GM23338 (cell line): ENCODE data around the gene FBXL19. TPM values are rescaled to one million over a fixed set of nuclear protein-coding genes. Genes with fewer than 3 reads are reported as not detected.
A peak's percentile ranks its signal among the peaks of the same experiment; 100 is the strongest.

ENCODE experiments used
- ATAC-seq: fragments of 200-7000 bp; cut with Tn5 transposase; 3 replicates; pipeline ENCODE4 v1.9.1; 2020
- DNase-seq: peaks from one replicate; pipeline ENCODE4 v3.0.0-alpha.2; 2015; ENCODE audit warnings: low spot score
- H2AFZ ChIP-seq: fragments of 200-600 bp; sonication (generic); 2 replicates; pipeline ENCODE4 v1.8.0; 2016; ENCODE audit warnings: antibody characterized with exemption, mild to moderate bottlenecking, moderate library complexity
- H3F3A ChIP-seq: fragments of 200-600 bp; sonication (generic); replicated peaks from 2 replicates; pipeline ENCODE4 v1.8.0; 2017; ENCODE audit warnings: antibody characterized with exemption, mixed run types, low read depth
- H3K27ac ChIP-seq: fragments of 200-600 bp; sonication (generic); 2 replicates; pipeline ENCODE4 v1.6.1; 2016; ENCODE audit warnings: low read depth
- H3K27me3 ChIP-seq: fragments of 200-600 bp; sonication (generic); 2 replicates; pipeline ENCODE4 v1.8.0; 2016; ENCODE audit warnings: mild to moderate bottlenecking, mixed run types, moderate library complexity; ENCODE audit not compliant: insufficient read depth
- H3K36me3 ChIP-seq: fragments of 200-600 bp; sonication (generic); 2 replicates; pipeline ENCODE4 v1.8.0; 2016; ENCODE audit warnings: mild to moderate bottlenecking; ENCODE audit not compliant: insufficient read depth
- H3K4me1 ChIP-seq: fragments of 200-600 bp; sonication (generic); 2 replicates; pipeline ENCODE4 v1.8.0; 2016; ENCODE audit warnings: mild to moderate bottlenecking, moderate library complexity; ENCODE audit not compliant: insufficient read depth
- H3K4me2 ChIP-seq: fragments of 200-600 bp; sonication (generic); 2 replicates; pipeline ENCODE4 v1.7.1; 2017; ENCODE audit warnings: mixed run types
- H3K4me3 ChIP-seq: fragments of 200-600 bp; sonication (generic); 2 replicates; pipeline ENCODE4 v1.6.1; 2016; ENCODE audit warnings: mixed run types
- H3K79me2 ChIP-seq: fragments of 200-600 bp; sonication (generic); replicated peaks from 2 replicates; pipeline ENCODE4 v1.8.0; 2017; ENCODE audit warnings: mild to moderate bottlenecking; ENCODE audit not compliant: insufficient read depth
- H3K9me2 ChIP-seq: fragments of 200-600 bp; sonication (generic); 2 replicates; pipeline ENCODE4 v1.8.0; 2017; ENCODE audit not compliant: insufficient read depth
- H4K20me1 ChIP-seq: fragments of 200-600 bp; sonication (generic); replicated peaks from 2 replicates; pipeline ENCODE4 v1.8.0; 2017; ENCODE audit warnings: mild to moderate bottlenecking; ENCODE audit not compliant: insufficient read depth
- H3K27ac Mint-ChIP-seq: 2 replicates; pipeline ENCODE4 v1.8.0; 2020; ENCODE audit warnings: inconsistent platforms, mild to moderate bottlenecking, moderate library complexity, mixed read lengths
- H3K27me3 Mint-ChIP-seq: 3 replicates; pipeline ENCODE4 v1.8.0; 2022; ENCODE audit warnings: low read depth, mild to moderate bottlenecking, moderate library complexity, mixed read lengths, inconsistent platforms; ENCODE audit not compliant: insufficient read depth, poor library complexity
- H3K36me3 Mint-ChIP-seq: 3 replicates; pipeline ENCODE4 v1.8.0; 2021; ENCODE audit warnings: low read depth, mild to moderate bottlenecking, inconsistent platforms, moderate library complexity, mixed read lengths
- H3K4me1 Mint-ChIP-seq: 3 replicates; pipeline ENCODE4 v1.8.0; 2020; ENCODE audit warnings: mild to moderate bottlenecking, inconsistent platforms, mixed read lengths
- H3K4me3 Mint-ChIP-seq: 3 replicates; pipeline ENCODE4 v1.8.0; 2021; ENCODE audit warnings: moderate library complexity, mild to moderate bottlenecking, inconsistent platforms, mixed read lengths
- H3K9me3 Mint-ChIP-seq: 3 replicates; pipeline ENCODE4 v1.8.0; 2020; ENCODE audit warnings: moderate library complexity, mild to moderate bottlenecking, inconsistent platforms, mixed read lengths
- CREB1 ChIP-seq: fragments of 250-450 bp; sonication (Bioruptor Pico); IDR thresholded peaks from 2 replicates; pipeline ENCODE4 v1.5.0; 2020; ENCODE audit warnings: low read depth, mild to moderate bottlenecking, moderate library complexity
- CTCF ChIP-seq, 2 experiments: fragments of 200-600 bp in 1 of 2; sonication (generic) in 1 of 2; conservative IDR thresholded peaks; 2 replicates each; pipeline versions ENCODE4 v1.5.1 to v1.6.1; 2016 to 2017; ENCODE audit warnings: antibody characterized with exemption in 2 of 2, low read depth in 2 of 2, mild to moderate bottlenecking in 2 of 2, moderate library complexity in 1 of 2
- ETS1 ChIP-seq: IDR thresholded peaks from 2 replicates; pipeline ENCODE4 v1.6.1; 2016; ENCODE audit warnings: antibody characterized with exemption
- EZH2 ChIP-seq: fragments of 200-600 bp; sonication (generic); IDR thresholded peaks from one replicate; pipeline ENCODE4 v1.8.0; 2017; ENCODE audit warnings: antibody characterized with exemption, mild to moderate bottlenecking, low read depth; ENCODE audit not compliant: unreplicated experiment
- EZH2phosphoT487 ChIP-seq: fragments of 200-600 bp; sonication (generic); IDR thresholded peaks from one replicate; pipeline ENCODE4 v1.8.1; 2018; ENCODE audit warnings: antibody characterized with exemption; ENCODE audit not compliant: unreplicated experiment
- JUNB ChIP-seq: IDR thresholded peaks from one replicate; pipeline ENCODE4 v1.6.1; 2016; ENCODE audit warnings: antibody characterized with exemption; ENCODE audit not compliant: unreplicated experiment
- NANOG ChIP-seq: IDR thresholded peaks from 2 replicates; pipeline ENCODE4 v1.6.1; 2016; ENCODE audit warnings: antibody characterized with exemption, borderline replicate concordance
- POLR2AphosphoS5 ChIP-seq: IDR thresholded peaks from 2 replicates; pipeline ENCODE4 v1.6.1; 2016; ENCODE audit warnings: antibody characterized with exemption, low read depth
- REST ChIP-seq: IDR thresholded peaks from one replicate; pipeline ENCODE4 v1.6.1; 2018; ENCODE audit warnings: antibody characterized with exemption; ENCODE audit not compliant: unreplicated experiment
- STAT1 ChIP-seq: IDR thresholded peaks from one replicate; pipeline ENCODE4 v1.6.1; 2016; ENCODE audit warnings: antibody characterized with exemption; ENCODE audit not compliant: unreplicated experiment
- ZNF114 ChIP-seq: fragments of 250-450 bp; sonication (Bioruptor Pico); IDR thresholded peaks from 2 replicates; pipeline ENCODE4 v1.5.0; 2020; ENCODE audit warnings: mild to moderate bottlenecking, moderate library complexity
- ZNF331 ChIP-seq: fragments of 250-450 bp; sonication (Bioruptor Pico); IDR thresholded peaks from 2 replicates; pipeline ENCODE4 v1.5.0; 2020; ENCODE audit warnings: low read depth, mild to moderate bottlenecking, moderate library complexity
- ZNF462 ChIP-seq: fragments of 250-450 bp; sonication (Bioruptor Pico); IDR thresholded peaks from 2 replicates; pipeline ENCODE4 v1.5.0; 2020; ENCODE audit warnings: mild to moderate bottlenecking, moderate library complexity
- polyA plus RNA-seq: library from polyadenylated mRNA; unstranded; fragments of >200 nt; fragmentation: Nextera tagmentation; extraction: Ambion mirVana; gene quantifications from 2 replicates; pipeline ENCODE4 v1.2.1, GENCODE V29; 2016
- total RNA-seq: library from RNA; depleted of rRNA; stranded (reverse); fragments of >200 nt; shearing (Covaris generic); gene quantifications from 2 replicates; pipeline ENCODE4 v1.2.3, GENCODE V29; 2014

The FBXL19 gene
- total and polyA plus RNA-seq, 2 experiments from 2014 or later: 12.5 to 71.5 TPM

GRCh38 chr16:30892670-30893416, 30.5 kb upstream of the FBXL19 start:
- Histone ChIP-seq H3K4me2 (peak overlapping the region; percentile 94), H2AFZ (no peak overlapping the region), H3K79me2 (no peaks in the 10 kb centered on the region), H3K27me3 (peaks cover 10% of the 10 kb centered on the region), H3K9me2 (no peaks in the 10 kb centered on the region), H3K36me3 (no peaks in the 10 kb centered on the region), H3K27ac (no peak overlapping the region), H3K4me3 (peak overlapping the region; percentile 76), H3K4me1 (peaks cover 25% of the 10 kb centered on the region), H4K20me1 (no peaks in the 10 kb centered on the region), H3F3A (peaks cover 25% of the 10 kb centered on the region)
- Mint-ChIP-seq H3K4me3 (peak overlapping the region; percentile 72), H3K27me3 (peaks cover 21% of the 10 kb centered on the region), H3K36me3 (peaks cover 16% of the 10 kb centered on the region), H3K27ac (no peak overlapping the region), H3K9me3 (no peaks in the 10 kb centered on the region), H3K4me1 (peaks cover 26% of the 10 kb centered on the region)
- DNase-seq (no peak), ATAC-seq (no peak)
- no peak for TF ChIP-seq ZNF331 (CRISPR knock-in tag)
- TF ChIP-seq ZNF462 (CRISPR knock-in tag): no peak
- TF ChIP-seq ZNF114: no peak
- TF ChIP-seq ETS1: no peak
- TF ChIP-seq REST: no peak
- TF ChIP-seq STAT1: no peak
- TF ChIP-seq JUNB: no peak
- TF ChIP-seq EZH2: no peak
- TF ChIP-seq NANOG: no peak
- TF ChIP-seq POLR2AphosphoS5: no peak
- TF ChIP-seq CREB1: no peak
- no peak for TF ChIP-seq EZH2phosphoT487
- no peak for TF ChIP-seq CTCF (conservative IDR thresholded peaks at IDR 0.05; ENCODE audit: low read depth in 2 of 2)
